ENCODE measurements around the gene REPIN1. TPM values are rescaled to one million over a fixed set of nuclear protein-coding genes. Genes with fewer than 3 reads are reported as not detected.

Gene REPIN1
- total RNA-seq, 1 experiment from 2014 or later = 174 TPM

GRCh38 chr7:150367677-150368095 lies 936 bp upstream of the REPIN1 start:
- Histone ChIP-seq H3K4me1 (replicated peaks; ENCODE audit: insufficient read depth) (peaks cover 37% of the 10 kb centered on the region), H2AFZ (peak overlapping the region; percentile 83; the same call in 1 of the 2 replicates), H3K4me3 (peak overlapping the region; percentile 94), H3K9me2 (ENCODE audit: insufficient read depth) (no peaks in the 10 kb centered on the region), H3K36me3 (ENCODE audit: low read depth) (peaks cover 7% of the 10 kb centered on the region; the same call in 1 of the 2 replicates), H3K79me2 (ENCODE audit: low read depth) (peaks cover 39% of the 10 kb centered on the region), H3F3A (ENCODE audit: insufficient read depth, low read depth) (peaks cover 19% of the 10 kb centered on the region), H4K20me1 (ENCODE audit: insufficient read depth) (peaks cover 15% of the 10 kb centered on the region; the same call in 1 of the 2 replicates), H3K4me2 (peak overlapping the region; percentile 100), H3K27ac (peak overlapping the region; percentile 97), H3K27me3 (ENCODE audit: insufficient read depth, low read depth) (no peaks in the 10 kb centered on the region), H3K9me3 (ENCODE audit: insufficient read depth, low read depth) (no peaks in the 10 kb centered on the region)
- TF ChIP-seq EZH2 (IDR thresholded peaks at IDR 0.05; ENCODE audit: low read depth) = no peak
- no peak for TF ChIP-seq CTCF (conservative IDR thresholded peaks at IDR 0.05)
- BruUV-seq (replicated peaks) = no TSS peak
- no peak for DNase-seq
- intact Hi-C loops (cut with micrococcal nuclease; ENCODE audit: unreplicated experiment) = loop anchor here (1.0 to 2.0 kb wide), 2 partner anchors 12 to 45 kb away; partner anchors contain the start of genes ACTR3C, LRRC61 and ZNF775
- POLR2A ChIA-PET (ENCODE audit: unreplicated experiment) = interaction anchor here (1.0 to 1.2 kb wide), 2 partner anchors 10 to 671 kb away, joined by 3 to 6 read pairs; no protein-coding TSS in a partner anchor
- CTCF ChIA-PET = interaction anchor here (0.7 kb wide), 1 partner anchor 501 kb away, joined by 3 read pairs; no protein-coding TSS in a partner anchor

GRCh38 chr7:150368884-150369747 lies 494 bp downstream of the REPIN1 start:
- intact Hi-C loops (cut with micrococcal nuclease; ENCODE audit: unreplicated experiment) = loop anchor here (1.0 to 2.0 kb wide), 2 partner anchors 10 to 46 kb away; partner anchors contain the start of genes ACTR3C, LRRC61 and ZNF775
- Histone ChIP-seq H3K36me3 (ENCODE audit: low read depth) (peaks cover 20% of the 10 kb centered on the region), H3F3A (ENCODE audit: insufficient read depth, low read depth) (peaks cover 32% of the 10 kb centered on the region), H3K27ac (peak overlapping the region; percentile 97), H3K27me3 (ENCODE audit: insufficient read depth, low read depth) (no peaks in the 10 kb centered on the region), H3K9me2 (ENCODE audit: insufficient read depth) (no peaks in the 10 kb centered on the region), H3K9me3 (ENCODE audit: insufficient read depth, low read depth) (no peaks in the 10 kb centered on the region), H3K79me2 (ENCODE audit: low read depth) (peaks cover 53% of the 10 kb centered on the region), H3K4me1 (replicated peaks; ENCODE audit: insufficient read depth) (peaks cover 37% of the 10 kb centered on the region), H3K4me3 (peak overlapping the region; percentile 94), H3K4me2 (peak overlapping the region; percentile 100), H4K20me1 (ENCODE audit: insufficient read depth) (peaks cover 29% of the 10 kb centered on the region), H2AFZ (peak overlapping the region; percentile 85)
- DNase-seq = peak; percentile 57 to 59
- ChIA-PET CTCF (interaction anchor here (0.6 to 1.1 kb wide), 2 partner anchors 14 to 18 kb away, joined by 5 read pairs; no protein-coding TSS in a partner anchor), POLR2A (ENCODE audit: unreplicated experiment) (interaction anchor here (0.6 to 1.2 kb wide), 3 partner anchors 9 to 72 kb away, joined by 3 to 4 read pairs (median 4); no protein-coding TSS in a partner anchor)
- TF ChIP-seq EZH2 (IDR thresholded peaks at IDR 0.05; ENCODE audit: low read depth) = no peak
- TF ChIP-seq CTCF (conservative IDR thresholded peaks at IDR 0.05) = no peak
- BruUV-seq (replicated peaks) = no TSS peak

GRCh38 chr7:150369748-150370501 lies 1.3 kb downstream of the REPIN1 start:
- CTCF ChIA-PET = interaction anchor here (0.6 to 1.1 kb wide), 2 partner anchors 14 to 17 kb away, joined by 5 read pairs; no protein-coding TSS in a partner anchor
- H3K27me3 ChIP-seq (ENCODE audit: insufficient read depth, low read depth) = no peaks in the 10 kb centered on the region
- POLR2A ChIA-PET (ENCODE audit: unreplicated experiment) = no interaction called here
- TSS peak; percentile 18 for BruUV-seq (replicated peaks)
- H4K20me1 ChIP-seq (ENCODE audit: insufficient read depth) = peaks cover 34% of the 10 kb centered on the region
- no peaks in the 10 kb centered on the region for H3K9me3 ChIP-seq (ENCODE audit: insufficient read depth, low read depth)
- H3F3A ChIP-seq (ENCODE audit: insufficient read depth, low read depth) = peaks cover 40% of the 10 kb centered on the region
- peak overlapping the region; percentile 100 for H3K4me2 ChIP-seq
- H3K4me3 ChIP-seq = peak overlapping the region; percentile 94
- intact Hi-C loops (cut with micrococcal nuclease; ENCODE audit: unreplicated experiment) = loop anchor here (2.0 kb wide), 1 partner anchor 47 kb away; the partner anchor contains the start of genes ACTR3C and LRRC61
- no peaks in the 10 kb centered on the region for H3K9me2 ChIP-seq (ENCODE audit: insufficient read depth)
- no peak overlapping the region for H2AFZ ChIP-seq
- peaks cover 37% of the 10 kb centered on the region for H3K4me1 ChIP-seq (replicated peaks; ENCODE audit: insufficient read depth)
- peak overlapping the region; percentile 97 for H3K27ac ChIP-seq
- TF ChIP-seq CTCF (conservative IDR thresholded peaks at IDR 0.05) (no peak), EZH2 (IDR thresholded peaks at IDR 0.05; ENCODE audit: low read depth) (no peak)
- peaks cover 55% of the 10 kb centered on the region for H3K79me2 ChIP-seq (ENCODE audit: low read depth)
- peaks cover 23% of the 10 kb centered on the region for H3K36me3 ChIP-seq (ENCODE audit: low read depth)
- no peak for DNase-seq

Data from PC-9 (cell line).